Erythroblast (primary cell): ENCODE measurements around the gene CRYBG2.

Experiments used
- GATA1 ChIP-seq: IDR thresholded peaks from 2 replicates; pipeline ENCODE4 v1.6.1; 2011; ENCODE audit warnings: low read depth, mild to moderate bottlenecking, control low read depth, low read length, moderate library complexity
- POLR2A ChIP-seq: IDR thresholded peaks from 2 replicates; pipeline ENCODE4 v1.6.1; 2011; ENCODE audit warnings: mild to moderate bottlenecking, low read length

- TF ChIP-seq POLR2A (no peak), GATA1 (no peak)
Observed at GRCh38 chr1:26353210-26353859, 595 bp downstream of the CRYBG2 start.
